Retina (tissue), 1 donor: ENCODE measurements around the gene UBN1.

Experiments used
- DNase-seq: peaks from one replicate; pipeline ENCODE4 v3.0.0-alpha.2; 2016

UBN1 gene

GRCh38 chr16:4862639-4863038 lies 15.4 kb downstream of the UBN1 start:
- DNase-seq, result no peak

- DNase-seq, result no peak
Measured at GRCh38 chr16:4864728-4865127, 17.4 kb downstream of the UBN1 start.

- no peak for DNase-seq
Measured at GRCh38 chr16:4865231-4865860, 18.1 kb downstream of the UBN1 start.

- DNase-seq, result no peak
Measured at GRCh38 chr16:4866586-4866985, 19.3 kb downstream of the UBN1 start.

- no peak for DNase-seq
Measured at GRCh38 chr16:4868026-4868425, 20.7 kb downstream of the UBN1 start.

- DNase-seq, result no peak
Measured at GRCh38 chr16:4868535-4868934, 21.3 kb downstream of the UBN1 start.

GRCh38 chr16:4869147-4869805 lies 22.0 kb downstream of the UBN1 start:
- DNase-seq, result no peak

- DNase-seq, result no peak
Measured at GRCh38 chr16:4870138-4870671, 22.9 kb downstream of the UBN1 start.

GRCh38 chr16:4871071-4871470 lies 23.8 kb downstream of the UBN1 start:
- no peak for DNase-seq

- no peak for DNase-seq
Measured at GRCh38 chr16:4873091-4873490, 25.8 kb downstream of the UBN1 start.

GRCh38 chr16:4874666-4875065 lies 27.4 kb downstream of the UBN1 start:
- no peak for DNase-seq

GRCh38 chr16:4876646-4877379 lies 29.5 kb downstream of the UBN1 start:
- no peak for DNase-seq

- no peak for DNase-seq
Measured at GRCh38 chr16:4877380-4877685, 30.1 kb downstream of the UBN1 start.

GRCh38 chr16:4879049-4879448 lies 31.8 kb downstream of the UBN1 start:
- no peak for DNase-seq

GRCh38 chr16:4880006-4880580 lies 32.8 kb downstream of the UBN1 start:
- DNase-seq, result no peak

GRCh38 chr16:4882000-4882632 lies 34.8 kb downstream of the UBN1 start:
- no peak for DNase-seq

- DNase-seq, result no peak
Measured at GRCh38 chr16:4882633-4883285, 35.5 kb downstream of the UBN1 start.

GRCh38 chr16:4883501-4883900 lies 36.2 kb downstream of the UBN1 start:
- DNase-seq, result no peak

- no peak for DNase-seq
Measured at GRCh38 chr16:4884209-4884608, 36.9 kb downstream of the UBN1 start.

- DNase-seq, result no peak
Measured at GRCh38 chr16:4884972-4885874, 37.9 kb downstream of the UBN1 start.

- no peak for DNase-seq
Measured at GRCh38 chr16:4886151-4886550, 38.9 kb downstream of the UBN1 start.
